ENCODE data around the gene CFP.

The CFP gene

DNA sequence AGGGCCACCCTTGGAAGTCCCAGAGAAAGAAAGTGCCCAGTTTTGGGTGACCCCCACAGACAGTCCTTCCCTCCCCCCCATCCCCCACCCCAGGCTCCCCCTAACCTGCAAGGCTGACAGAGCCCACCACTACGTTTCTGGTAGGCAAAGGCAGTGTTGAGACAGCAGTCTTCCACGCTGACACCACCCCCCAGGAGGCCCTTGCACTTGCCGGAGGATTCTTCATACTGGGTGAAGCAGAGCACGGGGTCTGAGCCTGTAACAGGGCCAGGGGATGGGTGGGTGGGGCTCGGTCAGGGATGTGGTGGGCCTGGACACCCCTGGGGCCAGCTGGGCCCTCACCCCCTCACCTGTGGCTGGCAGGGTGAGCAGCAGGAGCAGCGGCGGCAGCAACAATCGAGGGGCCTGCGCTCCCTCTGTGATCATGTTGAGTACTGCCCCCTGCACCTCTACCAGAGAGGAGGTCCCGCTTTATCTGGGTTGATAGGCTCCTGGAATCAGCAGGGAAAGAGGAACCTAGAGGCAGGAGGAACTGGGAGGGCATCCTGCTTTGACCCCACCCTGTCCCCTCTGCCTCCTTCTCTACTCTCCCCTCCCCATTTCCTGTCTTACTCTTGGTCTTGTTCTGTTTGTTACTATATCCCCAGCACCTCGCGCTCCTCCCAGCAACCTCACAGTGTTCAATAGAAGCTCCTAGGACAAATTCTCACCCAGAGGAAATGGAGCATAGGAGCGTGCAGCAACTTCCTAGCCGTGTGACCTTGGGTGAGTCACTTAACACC lies at the start of gene CFP:
Gene CFP (minus strand): TSS at position 512 of the 782 bp plus-strand sequence. CDS start 86 bp downstream, at position 426.
- TF ChIP-seq GATA3 (IDR thresholded peaks at IDR 0.05; ENCODE audit: low read depth, low read length) (no peak), GATA2 (IDR thresholded peaks at IDR 0.05; ENCODE audit: low read depth, low read length) (no peak)

DNA sequence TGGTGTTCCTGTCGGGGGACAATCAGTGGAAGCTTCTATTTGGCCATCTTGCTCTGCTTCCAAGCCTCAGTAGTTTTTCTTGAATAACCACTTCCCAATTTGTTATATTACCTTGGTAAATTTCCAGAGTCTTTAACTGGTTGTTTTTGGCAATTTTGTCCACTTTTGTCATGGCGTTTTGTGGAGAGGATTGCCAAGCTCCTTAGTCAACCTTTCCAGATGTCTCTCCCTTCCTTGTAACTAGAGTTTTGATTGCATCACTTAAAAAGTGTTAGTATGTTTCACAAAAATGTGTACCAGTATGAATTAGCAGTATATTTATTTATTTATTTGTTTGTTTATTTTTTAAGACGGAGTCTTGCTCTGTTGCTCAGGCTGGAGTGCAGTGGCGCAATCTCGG lies 45.0 kb upstream of the CFP start:
- TF ChIP-seq GATA2 (IDR thresholded peaks at IDR 0.05; ENCODE audit: low read depth, low read length): no peak
- TF ChIP-seq GATA3 (IDR thresholded peaks at IDR 0.05; ENCODE audit: low read depth, low read length): no peak

DNA sequence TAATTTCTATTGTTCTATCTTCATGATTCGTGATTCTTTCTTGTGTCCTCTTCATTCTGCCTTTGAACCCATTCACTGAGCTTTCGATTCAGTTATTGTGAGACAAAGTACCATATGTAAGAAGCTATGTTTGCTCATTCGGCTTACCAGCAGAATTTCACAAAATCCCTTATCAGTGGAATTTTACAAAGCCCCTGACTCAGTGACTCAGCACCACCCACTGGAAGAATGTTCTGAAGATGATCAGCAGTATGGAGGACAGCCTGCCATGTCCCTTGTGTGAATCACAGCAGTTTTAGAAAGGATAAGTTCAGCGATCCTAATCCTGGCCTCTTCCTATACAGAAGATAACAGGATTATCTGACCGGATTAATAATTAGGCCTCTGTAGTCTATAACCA lies 35.0 kb upstream of the CFP start:
- TF ChIP-seq GATA2 (IDR thresholded peaks at IDR 0.05; ENCODE audit: low read depth, low read length) (no peak), GATA3 (IDR thresholded peaks at IDR 0.05; ENCODE audit: low read depth, low read length) (no peak)

DNA sequence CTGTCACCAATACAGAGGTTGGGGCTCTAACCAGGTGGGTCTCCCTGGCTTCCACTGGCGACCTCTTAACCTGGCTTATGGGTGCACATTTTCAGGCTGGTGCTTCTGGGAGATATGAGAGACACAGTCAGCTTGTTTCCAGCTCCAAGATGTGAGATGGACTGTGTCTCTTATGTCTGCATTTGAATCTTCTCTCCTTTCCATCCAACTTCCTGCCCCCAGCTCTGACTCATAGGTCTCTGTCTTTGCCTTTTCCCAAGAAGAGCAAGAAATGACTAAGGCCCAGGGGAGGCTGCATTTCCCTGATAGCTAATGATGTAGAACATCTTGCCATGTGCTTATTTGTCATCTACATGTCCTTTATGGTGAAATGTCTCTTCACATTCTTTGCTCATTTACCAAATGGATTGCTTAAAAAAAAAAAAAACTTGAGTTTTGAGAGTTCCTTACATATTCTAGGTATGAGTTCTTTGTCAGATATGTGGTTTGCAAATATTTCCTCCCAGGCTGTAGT lies 32.5 kb upstream of the CFP start:
- TF ChIP-seq GATA2 (IDR thresholded peaks at IDR 0.05; ENCODE audit: low read depth, low read length) (no peak), GATA3 (IDR thresholded peaks at IDR 0.05; ENCODE audit: low read depth, low read length) (no peak)

DNA sequence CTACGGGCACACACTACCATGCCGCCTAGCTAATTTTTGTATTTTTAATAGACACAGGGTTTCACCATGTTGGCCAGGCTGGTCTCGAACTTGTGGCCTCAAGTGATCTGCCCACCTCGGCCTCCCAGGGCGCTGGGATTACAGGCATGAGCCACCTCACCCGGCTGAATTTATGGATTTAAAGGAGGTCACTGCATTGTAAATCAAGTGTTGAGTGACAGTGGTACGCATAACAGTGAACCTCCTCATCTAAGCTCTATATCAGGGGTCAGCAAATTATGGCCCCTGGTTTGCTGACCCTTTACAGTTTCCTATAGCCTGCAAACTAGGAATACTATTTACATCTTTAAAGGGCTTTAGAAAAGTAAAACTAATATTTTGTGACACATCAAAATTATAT lies 31.8 kb upstream of the CFP start:
- TF ChIP-seq GATA3 (IDR thresholded peaks at IDR 0.05; ENCODE audit: low read depth, low read length) (no peak), GATA2 (IDR thresholded peaks at IDR 0.05; ENCODE audit: low read depth, low read length) (no peak)

DNA sequence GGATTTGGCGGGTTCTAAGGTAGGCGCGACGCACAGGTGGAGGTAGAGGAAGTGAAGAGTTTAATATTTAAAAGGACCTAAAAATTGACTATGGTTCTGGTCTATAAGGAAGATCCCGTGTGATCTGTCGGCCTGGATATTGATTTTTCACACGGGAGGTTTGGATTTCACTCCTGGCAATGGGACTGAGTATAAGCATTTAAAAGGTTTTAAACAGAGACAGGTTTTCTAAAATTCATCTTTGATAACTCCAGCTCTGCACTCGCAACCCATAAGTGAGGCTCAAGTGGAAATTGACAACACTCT lies 29.6 kb upstream of the CFP start:
- TF ChIP-seq GATA2 (IDR thresholded peaks at IDR 0.05; ENCODE audit: low read depth, low read length): no peak
- TF ChIP-seq GATA3 (IDR thresholded peaks at IDR 0.05; ENCODE audit: low read depth, low read length): no peak

DNA sequence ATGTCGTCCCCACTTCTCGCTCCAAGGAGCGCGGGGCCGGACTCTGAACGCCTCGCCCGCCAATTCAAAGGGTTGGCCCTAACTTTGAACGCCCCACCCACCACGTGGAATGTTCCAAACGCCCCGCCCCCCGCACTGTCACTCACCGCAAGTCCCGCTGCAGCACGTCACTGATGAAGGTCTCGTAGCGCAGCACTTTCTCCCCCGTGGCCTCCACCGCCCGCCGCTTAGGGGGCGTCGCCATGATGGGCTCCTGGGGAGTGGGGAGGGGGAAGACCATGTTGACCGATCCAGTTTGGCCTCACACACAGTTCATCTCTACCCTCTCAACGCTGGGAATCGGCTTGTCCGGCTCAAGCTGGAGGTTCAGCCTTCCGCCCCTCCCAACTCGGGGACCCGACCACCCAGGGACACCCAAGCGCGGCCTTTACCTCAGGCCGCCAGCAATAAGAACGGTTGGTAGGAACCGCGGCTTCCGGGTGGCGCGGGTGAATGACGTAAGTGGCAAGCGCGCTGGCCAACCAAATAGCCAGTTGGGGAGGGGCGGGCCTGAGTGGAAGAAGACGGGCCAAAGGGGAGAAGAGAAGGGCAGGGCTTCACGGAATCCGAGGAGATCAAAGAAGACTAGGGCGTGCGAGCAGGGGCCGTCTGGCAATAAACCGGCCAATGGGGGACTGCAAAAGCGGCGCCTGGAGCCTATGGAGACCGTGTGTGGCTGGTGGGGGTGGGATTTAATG lies 29.1 kb upstream of the CFP start, which contains the start of gene UXT:
Gene UXT (minus strand): TSS at position 497 of the 737 bp plus-strand sequence. CDS start 253 bp downstream, at position 244.
- TF ChIP-seq GATA3 (IDR thresholded peaks at IDR 0.05; ENCODE audit: low read depth, low read length) (no peak), GATA2 (IDR thresholded peaks at IDR 0.05; ENCODE audit: low read depth, low read length) (no peak)

DNA sequence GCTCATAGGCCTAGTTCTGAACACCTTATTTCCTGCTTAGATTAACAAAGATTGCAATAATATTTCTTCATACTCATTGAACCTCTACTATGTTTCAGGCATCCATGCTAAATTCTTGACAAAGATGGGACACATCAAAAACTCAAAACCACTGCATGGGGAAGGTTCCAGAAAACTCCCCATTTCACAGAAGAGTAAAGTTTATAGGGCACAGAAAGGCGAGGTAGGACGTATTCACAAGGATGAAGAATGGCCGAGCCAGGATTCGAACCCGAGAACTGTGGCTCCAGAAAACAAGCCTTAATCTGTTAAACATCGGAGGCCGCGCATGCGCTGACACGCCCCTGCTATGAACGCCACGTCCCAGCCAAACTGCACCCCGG lies 28.6 kb upstream of the CFP start:
- TF ChIP-seq GATA3 (IDR thresholded peaks at IDR 0.05; ENCODE audit: low read depth, low read length): no peak
- TF ChIP-seq GATA2 (IDR thresholded peaks at IDR 0.05; ENCODE audit: low read depth, low read length): no peak

DNA sequence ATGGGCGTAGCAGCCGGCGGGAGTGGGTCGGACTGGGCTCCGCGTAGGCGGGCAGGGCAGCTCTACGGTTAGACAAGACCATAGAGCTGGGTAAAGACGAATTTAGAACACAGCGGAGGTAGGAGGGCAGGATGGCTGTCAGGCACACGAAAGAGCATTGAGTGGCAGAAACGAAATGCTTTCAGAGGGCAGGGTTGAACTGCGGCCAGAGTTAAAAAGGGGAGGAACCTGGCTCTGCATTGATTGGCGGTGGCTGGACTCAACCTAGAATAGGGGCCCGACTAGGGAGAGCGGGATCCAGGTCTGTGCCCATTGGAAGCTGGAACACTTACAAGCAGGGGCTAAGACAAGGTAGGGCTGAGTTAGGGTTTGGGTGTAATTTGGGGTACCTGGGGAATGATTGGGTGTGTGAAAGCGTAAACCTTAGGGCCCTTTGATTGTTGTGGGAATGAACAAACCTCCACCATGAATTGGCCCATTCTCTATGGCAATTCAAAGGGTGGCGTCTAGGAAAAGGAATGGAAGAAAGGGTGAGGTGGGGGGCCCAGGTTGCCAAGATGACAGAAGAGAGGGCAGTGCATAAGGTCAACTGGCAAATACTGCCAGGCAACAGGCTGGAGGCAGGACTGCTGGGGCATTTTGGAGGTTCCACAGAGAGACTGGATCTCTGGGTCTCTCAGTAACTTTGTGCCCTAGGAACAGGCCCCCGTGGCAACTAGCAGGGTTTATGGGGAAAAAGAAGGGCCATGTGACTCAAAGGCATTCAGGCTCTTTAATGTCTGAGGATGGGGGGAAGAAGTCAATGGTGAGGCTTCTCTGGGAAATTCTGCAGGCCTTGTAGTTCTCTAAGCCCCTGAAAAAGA lies 21.5 kb upstream of the CFP start:
- TF ChIP-seq GATA3 (IDR thresholded peaks at IDR 0.05; ENCODE audit: low read depth, low read length): no peak
- TF ChIP-seq GATA2 (IDR thresholded peaks at IDR 0.05; ENCODE audit: low read depth, low read length): no peak

DNA sequence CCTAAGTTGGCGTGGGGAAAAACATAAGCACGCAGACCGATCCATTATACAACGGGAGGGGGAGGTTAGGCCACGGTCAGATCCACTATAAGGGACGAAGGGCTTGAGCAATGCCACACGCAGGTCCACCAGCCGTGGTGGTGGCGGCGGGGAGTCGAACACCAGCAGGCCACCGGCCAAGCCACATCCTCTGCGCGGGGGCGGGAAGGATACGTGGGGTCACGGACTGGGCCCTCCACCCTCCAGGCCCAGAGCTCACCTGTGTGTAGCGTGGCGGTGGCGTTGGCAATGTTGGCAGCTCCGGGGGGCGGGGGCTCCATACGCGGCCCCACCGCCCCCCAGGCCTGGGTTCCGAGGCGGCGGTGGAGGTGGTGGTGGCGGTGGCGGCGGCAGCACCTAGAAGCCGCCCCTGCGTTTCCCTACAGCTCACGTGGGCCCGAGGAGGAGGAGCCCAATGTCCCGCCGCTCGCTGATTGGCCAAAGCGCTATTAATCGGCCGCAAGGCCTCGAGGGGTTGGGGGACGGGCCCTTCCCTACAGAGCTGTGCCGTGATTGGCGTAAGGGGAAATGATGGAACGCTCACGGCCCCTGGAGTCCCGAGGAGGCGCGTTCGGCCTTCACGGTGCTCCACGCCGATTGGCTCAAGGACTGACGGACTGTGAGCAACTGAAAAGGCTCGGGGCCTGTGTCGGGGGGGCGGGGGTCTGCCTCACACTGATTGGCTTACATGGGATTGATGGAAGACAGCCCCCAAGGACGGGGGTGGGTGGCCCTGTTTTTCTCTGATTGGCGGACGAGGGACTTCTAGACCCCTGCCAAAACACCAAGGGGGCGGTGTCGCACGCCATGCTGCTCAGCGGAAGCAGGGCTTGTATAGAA lies 20.7 kb upstream of the CFP start, which contains the start of gene ELK1:
Gene ELK1 (minus strand): TSS at position 400 of the 879 bp plus-strand sequence. CDS start 9,122 bp downstream, outside the sequence.
- TF ChIP-seq GATA3 (IDR thresholded peaks at IDR 0.05; ENCODE audit: low read depth, low read length) (no peak), GATA2 (IDR thresholded peaks at IDR 0.05; ENCODE audit: low read depth, low read length) (no peak)

DNA sequence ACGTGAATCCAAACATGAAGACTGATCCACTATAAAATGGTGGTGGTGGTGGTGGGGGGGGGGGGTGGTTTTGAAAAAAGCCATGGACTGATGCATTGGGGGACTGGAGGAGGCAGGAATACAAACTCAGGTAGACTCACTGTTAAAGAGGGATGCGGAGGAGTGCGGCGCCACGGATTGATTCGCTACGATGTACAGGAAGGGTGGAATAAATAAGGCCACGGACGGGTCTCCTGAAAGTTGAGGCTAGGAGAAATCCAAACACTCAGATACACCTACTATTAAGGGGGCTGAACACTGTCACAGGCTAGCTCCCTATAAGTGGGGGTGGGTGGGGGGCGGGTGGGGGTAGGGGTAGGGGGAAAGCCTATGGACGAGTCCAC lies 20.0 kb upstream of the CFP start:
- TF ChIP-seq GATA3 (IDR thresholded peaks at IDR 0.05; ENCODE audit: low read depth, low read length) (no peak), GATA2 (IDR thresholded peaks at IDR 0.05; ENCODE audit: low read depth, low read length) (no peak)

DNA sequence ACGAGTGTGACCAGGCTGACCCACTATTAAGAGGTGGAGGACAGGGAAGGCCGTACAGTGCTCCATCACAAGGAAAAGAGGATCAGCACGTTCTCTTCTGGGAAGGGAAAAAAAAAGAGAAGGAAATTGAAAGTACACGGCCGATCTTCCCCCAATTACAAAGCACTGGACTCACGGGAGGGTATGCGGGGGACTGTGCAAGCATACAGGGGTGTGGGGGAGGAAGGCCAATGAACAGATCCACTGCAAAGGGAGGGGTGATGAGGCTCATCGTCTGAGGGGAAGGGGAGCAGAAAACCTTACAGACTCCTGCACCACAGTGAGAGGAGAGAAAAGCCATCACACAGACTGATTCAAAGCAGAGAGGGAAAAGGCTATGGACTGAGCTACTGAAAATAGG lies 19.5 kb upstream of the CFP start:
- TF ChIP-seq GATA2 (IDR thresholded peaks at IDR 0.05; ENCODE audit: low read depth, low read length) (no peak), GATA3 (IDR thresholded peaks at IDR 0.05; ENCODE audit: low read depth, low read length) (no peak)

DNA sequence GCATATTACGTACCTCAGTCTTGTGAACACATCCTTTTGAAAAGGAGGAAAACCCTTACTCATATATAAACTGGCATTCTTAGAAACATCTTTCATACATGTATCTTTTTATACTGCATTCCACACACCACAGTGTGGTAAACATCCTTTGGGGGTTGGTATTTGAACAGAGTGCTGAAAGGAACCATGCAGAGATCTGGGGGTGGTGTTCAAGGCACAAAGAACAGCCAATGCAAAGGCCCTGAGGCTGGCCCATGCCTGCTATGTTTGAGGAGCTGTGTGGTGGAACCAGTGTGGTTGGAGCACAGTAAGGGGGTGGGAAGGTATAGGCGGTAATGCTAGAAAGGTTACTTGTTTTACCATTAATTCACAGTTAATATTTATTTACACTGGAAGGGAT lies 18.6 kb upstream of the CFP start:
- TF ChIP-seq GATA2 (IDR thresholded peaks at IDR 0.05; ENCODE audit: low read depth, low read length): no peak
- TF ChIP-seq GATA3 (IDR thresholded peaks at IDR 0.05; ENCODE audit: low read depth, low read length): no peak
